A673 (cell line): ENCODE results near the gene ZGRF1. TPM values are rescaled to one million over a fixed set of nuclear protein-coding genes. Genes with fewer than 3 reads are reported as not detected.
"Not testable (repeated sequence)": the region's sequence is repeated elsewhere in the genome, so short reads cannot be mapped to it uniquely, and the experiment has no call there.

Experiments used
- BruUV-seq: library from RNA; stranded (reverse); fragments of 400-500 nt; replicated peaks from 2 replicates; lab custom pipeline; 2021; lab: Mats Ljungman, UMichigan
- CTCF ChIA-PET: fragments of 300-600 bp; sonication (Branson Sonifier 250); formaldehyde crosslinking; loops from one replicate; lab custom pipeline; 2022; ENCODE audit warnings: antibody characterized with exemption; lab: Charles Lee
- POLR2A ChIA-PET: fragments of 300-600 bp; sonication (Branson Sonifier 250); formaldehyde crosslinking; loops from one replicate; lab custom pipeline; 2022; ENCODE audit warnings: antibody characterized with exemption; ENCODE audit not compliant: low non-redundant PET; lab: Charles Lee
- DNase-seq: peaks from one replicate; pipeline ENCODE4 v3.0.0-alpha.2; 2015; ENCODE audit warnings: low spot score
- H3K27ac ChIP-seq: fragments of 200-600 bp; sonication (generic); 2 replicates; pipeline ENCODE4 v1.5.1; 2016; ENCODE audit warnings: mixed run types, low read depth, mild to moderate bottlenecking, mixed read lengths, antibody characterized with exemption, low read length; ENCODE audit not compliant: poor library complexity, severe bottlenecking
- H3K27me3 ChIP-seq: fragments of 200-600 bp; sonication (generic); replicated peaks from 2 replicates; pipeline ENCODE4 v1.6.1; 2017; ENCODE audit warnings: mixed run types, low read depth, mild to moderate bottlenecking, mixed read lengths, antibody characterized with exemption, low read length; ENCODE audit not compliant: insufficient read depth, poor library complexity
- H3K36me3 ChIP-seq: fragments of 200-600 bp; sonication (generic); 2 replicates; pipeline ENCODE4 v1.6.1; 2016; ENCODE audit warnings: mixed run types, mild to moderate bottlenecking, mixed read lengths, antibody characterized with exemption, low read length; ENCODE audit not compliant: insufficient read depth, poor library complexity, severe bottlenecking
- H3K4me1 ChIP-seq: fragments of 200-600 bp; sonication (generic); 2 replicates; pipeline ENCODE4 v1.6.1; 2017; ENCODE audit warnings: mixed run types, mild to moderate bottlenecking, mixed read lengths, antibody characterized with exemption, low read length; ENCODE audit not compliant: insufficient read depth, poor library complexity, severe bottlenecking
- H3K4me3 ChIP-seq: fragments of 200-600 bp; sonication (generic); 2 replicates; pipeline ENCODE4 v1.5.1; 2016; ENCODE audit warnings: low read depth, mixed run types, mild to moderate bottlenecking, mixed read lengths, low read length; ENCODE audit not compliant: poor library complexity, severe bottlenecking
- H3K9me3 ChIP-seq: fragments of 200-600 bp; sonication (generic); 2 replicates; pipeline ENCODE4 v1.6.1; 2016; ENCODE audit warnings: mixed run types, low read depth, mild to moderate bottlenecking, mixed read lengths, antibody characterized with exemption, low read length; ENCODE audit not compliant: poor library complexity, severe bottlenecking
- EZH2 ChIP-seq: fragments of 200-600 bp; sonication (generic); IDR thresholded peaks from 2 replicates; pipeline ENCODE4 v1.6.1; 2017; ENCODE audit warnings: borderline replicate concordance, low read depth, mild to moderate bottlenecking, mixed read lengths, antibody characterized with exemption, low read length; ENCODE audit not compliant: poor library complexity, severe bottlenecking
- intact Hi-C: fragments of 100-400 bp; cut with micrococcal nuclease; formaldehyde crosslinking; loops from one replicate; pipeline ENCODE4 v1.10.0; 2022; ENCODE audit not compliant: unreplicated experiment
- total RNA-seq: library from RNA; stranded (reverse); gene quantifications from 2 replicates; pipeline ENCODE4 v1.2.3, GENCODE V29; 2021
- TF ChIP-seq, protein P1 (sequence below): fragments of 300-800, 200-600 bp; sonication (generic); conservative IDR thresholded peaks from 2 replicates; pipeline ENCODE4 v1.5.1; 2017; ENCODE audit warnings: low read depth, mild to moderate bottlenecking, antibody characterized with exemption, low read length, moderate library complexity, mixed read lengths

The ZGRF1 gene
- total RNA-seq, 1 experiment from 2014 or later, result 31.4 TPM

DNA sequence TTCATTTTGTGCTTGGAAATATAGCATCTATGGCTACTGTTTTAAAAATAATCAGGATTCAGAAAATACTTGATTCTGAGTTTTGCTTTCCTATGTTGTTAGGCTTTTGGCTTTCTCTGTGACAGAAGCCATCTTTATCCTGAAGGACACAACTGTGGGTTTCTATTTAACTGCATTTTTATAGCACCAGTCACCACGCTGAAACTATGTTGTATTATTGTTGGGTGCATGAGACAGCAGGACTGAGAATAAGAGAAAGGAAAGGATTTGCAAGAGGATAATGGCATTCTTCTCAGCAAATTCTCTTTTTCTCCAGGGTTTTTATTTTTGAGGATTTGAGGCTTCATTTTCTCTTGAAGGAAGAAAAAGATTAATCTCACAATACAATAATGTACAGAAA, 110.6 kb downstream of the ZGRF1 start:
- BruUV-seq, result no TSS peak
- Histone ChIP-seq H3K4me3 (no peak overlapping the region), H3K27me3 (peaks cover 18% of the 10 kb centered on the region), H3K9me3 (no peaks in the 10 kb centered on the region), H3K27ac (no peak overlapping the region), H3K4me1 (peaks cover 6% of the 10 kb centered on the region), H3K36me3 (no peaks in the 10 kb centered on the region)
- no peak for TF ChIP-seq EZH2
- TF ChIP-seq, protein P1, sequence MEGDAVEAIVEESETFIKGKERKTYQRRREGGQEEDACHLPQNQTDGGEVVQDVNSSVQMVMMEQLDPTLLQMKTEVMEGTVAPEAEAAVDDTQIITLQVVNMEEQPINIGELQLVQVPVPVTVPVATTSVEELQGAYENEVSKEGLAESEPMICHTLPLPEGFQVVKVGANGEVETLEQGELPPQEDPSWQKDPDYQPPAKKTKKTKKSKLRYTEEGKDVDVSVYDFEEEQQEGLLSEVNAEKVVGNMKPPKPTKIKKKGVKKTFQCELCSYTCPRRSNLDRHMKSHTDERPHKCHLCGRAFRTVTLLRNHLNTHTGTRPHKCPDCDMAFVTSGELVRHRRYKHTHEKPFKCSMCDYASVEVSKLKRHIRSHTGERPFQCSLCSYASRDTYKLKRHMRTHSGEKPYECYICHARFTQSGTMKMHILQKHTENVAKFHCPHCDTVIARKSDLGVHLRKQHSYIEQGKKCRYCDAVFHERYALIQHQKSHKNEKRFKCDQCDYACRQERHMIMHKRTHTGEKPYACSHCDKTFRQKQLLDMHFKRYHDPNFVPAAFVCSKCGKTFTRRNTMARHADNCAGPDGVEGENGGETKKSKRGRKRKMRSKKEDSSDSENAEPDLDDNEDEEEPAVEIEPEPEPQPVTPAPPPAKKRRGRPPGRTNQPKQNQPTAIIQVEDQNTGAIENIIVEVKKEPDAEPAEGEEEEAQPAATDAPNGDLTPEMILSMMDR, result no peak
- intact Hi-C loops, result loop anchor here (10.0 kb wide), 1 partner anchor 239 kb away; no protein-coding TSS in a partner anchor
- CTCF ChIA-PET, result no interaction called here
- POLR2A ChIA-PET, result no interaction called here
- no peak for DNase-seq

DNA sequence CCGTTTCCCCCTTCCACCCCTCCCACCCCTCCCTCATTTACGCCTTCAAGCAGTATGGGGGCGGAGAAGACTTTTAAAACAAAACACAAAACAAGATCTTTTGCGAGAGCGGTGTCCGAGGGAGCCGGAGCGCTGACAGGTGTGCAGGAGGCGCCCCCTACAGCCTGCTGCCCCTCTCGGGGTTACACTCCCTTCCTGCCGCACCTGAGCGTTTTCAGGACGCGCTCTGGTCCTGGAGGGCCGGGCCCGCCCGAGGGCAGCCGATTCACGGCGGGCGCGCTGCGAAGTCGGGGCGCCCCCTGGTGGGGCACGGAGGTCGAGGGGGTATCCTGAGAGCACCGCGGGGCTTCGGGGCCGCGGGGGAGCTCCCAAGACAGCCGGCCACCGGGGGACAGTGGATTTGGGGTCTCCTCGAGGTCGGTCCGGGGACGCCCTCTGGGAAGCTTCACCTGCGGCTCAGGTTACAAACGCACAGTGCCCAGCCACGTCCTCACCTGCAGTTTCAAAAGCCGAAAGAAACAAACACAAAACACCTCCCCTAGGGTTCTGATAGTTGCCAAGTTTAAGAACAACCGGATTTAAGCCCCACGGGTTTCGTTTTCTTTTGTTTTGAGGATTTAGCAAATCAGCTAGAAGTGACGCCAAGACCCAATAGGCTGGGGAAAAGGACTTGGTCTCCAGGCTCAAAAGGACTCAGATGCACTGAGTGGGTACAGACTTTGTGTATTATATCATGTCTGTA, 112.8 kb downstream of the ZGRF1 start:
- ChIA-PET CTCF (interaction anchor here (0.7 to 2.0 kb wide), 2 partner anchors 184 to 196 kb away, joined by 4 to 9 read pairs; no protein-coding TSS in a partner anchor), POLR2A (interaction anchor here (0.6 kb wide), 1 partner anchor 118 kb away, joined by 3 read pairs; no protein-coding TSS in a partner anchor)
- Histone ChIP-seq H3K36me3 (no peaks in the 10 kb centered on the region), H3K4me1 (peaks cover 6% of the 10 kb centered on the region), H3K27ac (no peak overlapping the region), H3K9me3 (peaks cover 6% of the 10 kb centered on the region), H3K4me3 (peak overlapping the region; percentile 50), H3K27me3 (peaks cover 39% of the 10 kb centered on the region)
- intact Hi-C loops, result loop anchor here (1.0 to 10.0 kb wide), 5 partner anchors 182 to 427 kb away; no protein-coding TSS in a partner anchor
- BruUV-seq, result no TSS peak
- DNase-seq, result peak; percentile 75
- no peak for TF ChIP-seq EZH2
- TF ChIP-seq, protein P1, result peak; percentile 93

GRCh38 chr4:112523008-112523721, 113.5 kb downstream of the ZGRF1 start:
- Histone ChIP-seq H3K36me3 (no peaks in the 10 kb centered on the region), H3K9me3 (peaks cover 6% of the 10 kb centered on the region), H3K4me1 (peaks cover 6% of the 10 kb centered on the region), H3K4me3 (peak overlapping the region; percentile 50), H3K27ac (no peak overlapping the region), H3K27me3 (peaks cover 47% of the 10 kb centered on the region)
- intact Hi-C loops, result loop anchor here (1.0 to 10.0 kb wide), 5 partner anchors 181 to 426 kb away; no protein-coding TSS in a partner anchor
- CTCF ChIA-PET, result interaction anchor here (0.5 to 2.0 kb wide), 5 partner anchors 8 to 243 kb away, joined by 3 to 9 read pairs (median 4); no protein-coding TSS in a partner anchor
- POLR2A ChIA-PET, result no interaction called here
- no TSS peak for BruUV-seq
- TF ChIP-seq, protein P1, result peak; percentile 58
- TF ChIP-seq EZH2, result no peak
- peak; percentile 72 for DNase-seq

GRCh38 chr4:112522431-112522830, 114.3 kb downstream of the ZGRF1 start:
- BruUV-seq, H3K36me3 ChIP-seq, POLR2A ChIA-PET, H3K4me3 ChIP-seq, H3K9me3 ChIP-seq, H3K27ac ChIP-seq, H3K4me1 ChIP-seq, DNase-seq: not testable (repeated sequence)
- intact Hi-C loops, result loop anchor here (5.0 to 10.0 kb wide), 4 partner anchors 180 to 425 kb away; no protein-coding TSS in a partner anchor
- H3K27me3 ChIP-seq, result peaks cover 54% of the 10 kb centered on the region
- CTCF ChIA-PET, result interaction anchor here (0.5 to 2.0 kb wide), 5 partner anchors 9 to 243 kb away, joined by 3 to 9 read pairs (median 4); no protein-coding TSS in a partner anchor
